GM23338 (cell line): ENCODE data around the gene TMEM204.

Experiments used
- CREB1 ChIP-seq: fragments of 250-450 bp; sonication (Bioruptor Pico); IDR thresholded peaks from 2 replicates; pipeline ENCODE4 v1.5.0; 2020; ENCODE audit warnings: low read depth, mild to moderate bottlenecking, moderate library complexity
- EZH2 ChIP-seq: fragments of 200-600 bp; sonication (generic); IDR thresholded peaks from one replicate; pipeline ENCODE4 v1.8.0; 2017; ENCODE audit warnings: antibody characterized with exemption, mild to moderate bottlenecking, low read depth; ENCODE audit not compliant: unreplicated experiment
- EZH2phosphoT487 ChIP-seq: fragments of 200-600 bp; sonication (generic); IDR thresholded peaks from one replicate; pipeline ENCODE4 v1.8.1; 2018; ENCODE audit warnings: antibody characterized with exemption; ENCODE audit not compliant: unreplicated experiment
- POLR2AphosphoS5 ChIP-seq: IDR thresholded peaks from 2 replicates; pipeline ENCODE4 v1.6.1; 2016; ENCODE audit warnings: antibody characterized with exemption, low read depth
- REST ChIP-seq: IDR thresholded peaks from one replicate; pipeline ENCODE4 v1.6.1; 2018; ENCODE audit warnings: antibody characterized with exemption; ENCODE audit not compliant: unreplicated experiment
- STAT1 ChIP-seq: IDR thresholded peaks from one replicate; pipeline ENCODE4 v1.6.1; 2016; ENCODE audit warnings: antibody characterized with exemption; ENCODE audit not compliant: unreplicated experiment
- ZNF462 ChIP-seq: fragments of 250-450 bp; sonication (Bioruptor Pico); IDR thresholded peaks from 2 replicates; pipeline ENCODE4 v1.5.0; 2020; ENCODE audit warnings: mild to moderate bottlenecking, moderate library complexity
- TF ChIP-seq, protein P1 (sequence below), 2 experiments: fragments of 200-600 bp in 1 of 2; sonication (generic) in 1 of 2; conservative IDR thresholded peaks; 2 replicates each; pipeline versions ENCODE4 v1.5.1 to v1.6.1; 2016 to 2017; ENCODE audit warnings: antibody characterized with exemption in 2 of 2, low read depth in 2 of 2, mild to moderate bottlenecking in 2 of 2, moderate library complexity in 1 of 2

GRCh38 chr16:1572673-1573072 is 39.2 kb downstream of the TMEM204 start:
- TF ChIP-seq, protein P1, sequence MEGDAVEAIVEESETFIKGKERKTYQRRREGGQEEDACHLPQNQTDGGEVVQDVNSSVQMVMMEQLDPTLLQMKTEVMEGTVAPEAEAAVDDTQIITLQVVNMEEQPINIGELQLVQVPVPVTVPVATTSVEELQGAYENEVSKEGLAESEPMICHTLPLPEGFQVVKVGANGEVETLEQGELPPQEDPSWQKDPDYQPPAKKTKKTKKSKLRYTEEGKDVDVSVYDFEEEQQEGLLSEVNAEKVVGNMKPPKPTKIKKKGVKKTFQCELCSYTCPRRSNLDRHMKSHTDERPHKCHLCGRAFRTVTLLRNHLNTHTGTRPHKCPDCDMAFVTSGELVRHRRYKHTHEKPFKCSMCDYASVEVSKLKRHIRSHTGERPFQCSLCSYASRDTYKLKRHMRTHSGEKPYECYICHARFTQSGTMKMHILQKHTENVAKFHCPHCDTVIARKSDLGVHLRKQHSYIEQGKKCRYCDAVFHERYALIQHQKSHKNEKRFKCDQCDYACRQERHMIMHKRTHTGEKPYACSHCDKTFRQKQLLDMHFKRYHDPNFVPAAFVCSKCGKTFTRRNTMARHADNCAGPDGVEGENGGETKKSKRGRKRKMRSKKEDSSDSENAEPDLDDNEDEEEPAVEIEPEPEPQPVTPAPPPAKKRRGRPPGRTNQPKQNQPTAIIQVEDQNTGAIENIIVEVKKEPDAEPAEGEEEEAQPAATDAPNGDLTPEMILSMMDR (conservative IDR thresholded peaks at IDR 0.05; ENCODE audit: low read depth in 2 of 2) = no peak
- TF ChIP-seq EZH2 (no peak), REST (no peak), POLR2AphosphoS5 (no peak), ZNF462 (no peak), STAT1 (no peak), EZH2phosphoT487 (no peak), CREB1 (CRISPR knock-in tag) (no peak)
